Psoas muscle (tissue), 8 donors: Measurements from ENCODE around the gene GAS2L1. TPM values are rescaled to one million over a fixed set of nuclear protein-coding genes. Genes with fewer than 3 reads are reported as not detected.

Experiments
- ATAC-seq, 4 donors: fragments of 200-7000 bp; cut with Tn5 transposase; one replicate each; pipeline ENCODE4 v1.9.1; 2020; ENCODE audit warnings: moderate library complexity in 3 of 4, mild to moderate bottlenecking in 2 of 4
- DNase-seq, 2 donors: peaks; one replicate each; pipeline ENCODE4 v3.0.0-alpha.2; 2020
- H3K27ac ChIP-seq: fragments of 200-600 bp; one replicate; pipeline ENCODE4 v1.8.0; 2022
- H3K27me3 ChIP-seq, 3 donors: fragments of 200-600 bp in 1 of 3; one replicate each; pipeline versions ENCODE4 v1.6.1 to v1.8.0; 2013 to 2022; ENCODE audit warnings: low read length in 2 of 3, mild to moderate bottlenecking in 2 of 3, moderate library complexity in 1 of 3; ENCODE audit not compliant: insufficient read depth in 3 of 3
- H3K36me3 ChIP-seq, 2 donors: fragments of 200-600 bp in 1 of 2; one replicate each; pipeline versions ENCODE4 v1.6.1 to v1.8.0; 2013 to 2022; ENCODE audit warnings: low read depth in 1 of 2, mild to moderate bottlenecking in 1 of 2, moderate library complexity in 1 of 2; ENCODE audit not compliant: insufficient read depth in 1 of 2
- H3K4me1 ChIP-seq: fragments of 200-600 bp; one replicate; pipeline ENCODE4 v1.8.0; 2022
- H3K4me3 ChIP-seq: fragments of 200-600 bp; one replicate; pipeline ENCODE4 v1.8.0; 2022; ENCODE audit warnings: mild to moderate bottlenecking
- H3K9me3 ChIP-seq: fragments of 200-600 bp; one replicate; pipeline ENCODE4 v1.8.0; 2022
- CTCF ChIP-seq: fragments of 200-600 bp; IDR thresholded peaks from one replicate; pipeline ENCODE4 v1.8.0; 2022; ENCODE audit warnings: antibody characterized with exemption
- WGBS, 3 donors: extraction: QIAGEN DNeasy Blood & Tissue Kit; methylation state at CpG; one replicate each; pipeline versions ENCODE4 v1.1.6 to v1.1.7; 2013; 5-methylcytosine and 5-hydroxymethylcytosine counted together
- intact Hi-C, 2 donors: fragments of 100-400 bp; cut with DNase I; formaldehyde crosslinking; loops; one replicate each; pipeline versions ENCODE4 v1.11.0 to v1.14.2; 2022
- polyA plus RNA-seq, 3 donors: library from polyadenylated mRNA; stranded (reverse); fragments of 200-250 nt; gene quantifications; one replicate each; pipeline ENCODE4 v1.2.3, GENCODE V29; 2013
- total RNA-seq, 4 donors: library from RNA; stranded (reverse); fragmentation: NEBNext Ultra II Directional in 2 of 4; extraction: Animal tissue kit (Norgen Biotek cat#: 25700) in 2 of 4; gene quantifications; one replicate each; pipeline versions ENCODE4 v1.2.1 to v1.2.4, GENCODE V29; 2021 to 2023
- donor health status: healthy with polysubstance abuse.
- donor health status: DM: no; HTN: no; CAD: no; lungs with moderate emphysema.
- donor health status: Bipolar disorder and iron deficiency.
- donor health status: healthy.
- donor health status: DM: yes; HTN: yes; CAD: no.
- donor health status: DM: no; HTN: no; CAD: no.
- donor health status: DM: no; HTN: no; CAD: no.
- donor health status: DM: yes; HTN: yes; CAD: no.

The GAS2L1 gene
- total and polyA plus RNA-seq, 7 donors = 4.6 to 19.8 (median 5.2) TPM

- Histone ChIP-seq H3K4me1 (no peaks in the 10 kb centered on the region), H3K4me3 (no peak overlapping the region), H3K9me3 (no peaks in the 10 kb centered on the region), H3K27ac (no peak overlapping the region), H3K27me3 (no peaks in the 10 kb centered on the region), H3K36me3 (peaks cover 17 to 42% of the 10 kb centered on the region in 2 donors)
- 59 to 70% (median 59%) methylated on average over 17 of the region's 17 CpGs for WGBS, 3 donors
- no peak for TF ChIP-seq CTCF
- ATAC-seq (peak in 1 of 4 donors; percentile 5), DNase-seq (no peak)
- intact Hi-C loops = no loop called here
Measured at GRCh38 chr22:29301716-29302401, 4.6 kb upstream of the GAS2L1 start.

GRCh38 chr22:29302402-29302680 lies 4.1 kb upstream of the GAS2L1 start:
- Histone ChIP-seq H3K27ac (peak overlapping the region; percentile 21), H3K27me3 (no peaks in the 10 kb centered on the region), H3K4me3 (no peak overlapping the region), H3K4me1 (no peaks in the 10 kb centered on the region), H3K9me3 (no peaks in the 10 kb centered on the region), H3K36me3 (peaks cover 12 to 37% of the 10 kb centered on the region in 2 donors)
- intact Hi-C loops = no loop called here
- 27 to 36% (median 29%) methylated on average over 2 of the region's 2 CpGs for WGBS, 3 donors
- ATAC-seq (no peak), DNase-seq (no peak)
- TF ChIP-seq CTCF = no peak

GRCh38 chr22:29302681-29303465 lies 3.6 kb upstream of the GAS2L1 start:
- DNase-seq = peak in 1 of 2 donors; percentile 69
- H3K27me3 ChIP-seq = no peaks in the 10 kb centered on the region
- TF ChIP-seq CTCF = no peak
- H3K9me3 ChIP-seq = no peaks in the 10 kb centered on the region
- WGBS, 3 donors = 23 to 34% (median 23%) methylated on average over 13 of the region's 13 CpGs
- H3K36me3 ChIP-seq = peaks cover 8 to 32% of the 10 kb centered on the region in 2 donors
- no peak overlapping the region for H3K4me3 ChIP-seq
- peak overlapping the region; percentile 21 for H3K27ac ChIP-seq
- peak in 3 of 4 donors; percentile 14 to 31 (median 26) for ATAC-seq
- intact Hi-C loops = no loop called here
- peaks cover 1% of the 10 kb centered on the region for H3K4me1 ChIP-seq

GRCh38 chr22:29305836-29306174 lies 645 bp upstream of the GAS2L1 start:
- WGBS, 3 donors = 38 to 47% (median 43%) methylated on average over 7 of the region's 7 CpGs

More at GRCh38 chr22:29305836-29306174, 645 bp upstream of the GAS2L1 start:
- ATAC-seq (no peak), DNase-seq (no peak)
- intact Hi-C loops = loop anchor here (1.0 to 5.0 kb wide), 3 partner anchors 39 to 53 kb away; partner anchors contain the start of genes EWSR1 (in 1 of the 2) and RHBDD3 (in 1 of the 2)
- H3K27ac ChIP-seq = peak overlapping the region; percentile 81
- H3K4me1 ChIP-seq = peaks cover 27% of the 10 kb centered on the region
- no peaks in the 10 kb centered on the region for H3K27me3 ChIP-seq
- peak overlapping the region; percentile 92 for H3K4me3 ChIP-seq
- no peaks in the 10 kb centered on the region for H3K9me3 ChIP-seq
- TF ChIP-seq CTCF = no peak
- H3K36me3 ChIP-seq = peaks cover 0 to 2% of the 10 kb centered on the region in 2 donors
